Measurements from ENCODE around the gene ARHGAP15.

Gene ARHGAP15

GRCh38 chr2:143394062-143394461 lies 264.8 kb downstream of the ARHGAP15 start:
- Histone ChIP-seq H3K9me2 (replicated peaks; ENCODE audit: insufficient read depth, low read length) (no peaks in the 10 kb centered on the region), H3K36me3 (ENCODE audit: low read length) (no peaks in the 10 kb centered on the region)

GRCh38 chr2:143397884-143398614 lies 268.8 kb downstream of the ARHGAP15 start:
- TF ChIP-seq CTCF (IDR thresholded peaks at IDR 0.05; ENCODE audit: insufficient read depth, low read length, poor library complexity, severe bottlenecking) (no peak), EZH2phosphoT487 (conservative IDR thresholded peaks at IDR 0.05; ENCODE audit: low read length) (no peak)
- no peaks in the 10 kb centered on the region for H3K79me2 ChIP-seq (ENCODE audit: insufficient read depth, low read length)
- no peak overlapping the region for H3K4me2 ChIP-seq (ENCODE audit: low read depth, low read length, poor library complexity, severe bottlenecking)
- H3K9me2 ChIP-seq (replicated peaks; ENCODE audit: insufficient read depth, low read length), result no peaks in the 10 kb centered on the region
- 0 out of 2 replicates have a peak, but pooled peaks cover 3% of the 10 kb centered on the region for H4K20me1 ChIP-seq (ENCODE audit: low read depth, low read length)
- no peak overlapping the region for H3K9ac ChIP-seq (ENCODE audit: low read length)
- H2AFZ ChIP-seq (ENCODE audit: low read depth, low read length, severe bottlenecking), result no peak overlapping the region
- no peaks in the 10 kb centered on the region for H3K9me3 ChIP-seq (ENCODE audit: insufficient read depth, low read length)
- H3K4me3 ChIP-seq (ENCODE audit: insufficient read depth, low read length, poor library complexity, severe bottlenecking), result no peak overlapping the region
- H3K36me3 ChIP-seq (ENCODE audit: low read length), result no peaks in the 10 kb centered on the region
- no peaks in the 10 kb centered on the region for H3K27me3 ChIP-seq (ENCODE audit: low read length)
- no peak overlapping the region for H3K27ac ChIP-seq (ENCODE audit: low read depth, low read length)
- no peaks in the 10 kb centered on the region for H3F3A ChIP-seq (ENCODE audit: insufficient read depth)

More at GRCh38 chr2:143394062-143394461, 264.8 kb downstream of the ARHGAP15 start:
- no peak overlapping the region for H2AFZ ChIP-seq (ENCODE audit: low read depth, low read length, severe bottlenecking)
- H3K9me3 ChIP-seq (ENCODE audit: insufficient read depth, low read length), result no peaks in the 10 kb centered on the region
- H3K9ac ChIP-seq (ENCODE audit: low read length), result no peak overlapping the region
- no peaks in the 10 kb centered on the region for H3K79me2 ChIP-seq (ENCODE audit: insufficient read depth, low read length)
- no peaks in the 10 kb centered on the region for H3F3A ChIP-seq (ENCODE audit: insufficient read depth)
- no peak overlapping the region for H3K27ac ChIP-seq (ENCODE audit: low read depth, low read length)
- TF ChIP-seq CTCF (IDR thresholded peaks at IDR 0.05; ENCODE audit: insufficient read depth, low read length, poor library complexity, severe bottlenecking) (no peak), EZH2phosphoT487 (conservative IDR thresholded peaks at IDR 0.05; ENCODE audit: low read length) (no peak)
- no peak overlapping the region for H3K4me2 ChIP-seq (ENCODE audit: low read depth, low read length, poor library complexity, severe bottlenecking)
- H4K20me1 ChIP-seq (ENCODE audit: low read depth, low read length), result 0 out of 2 replicates have a peak, but pooled peaks cover 3% of the 10 kb centered on the region
- no peaks in the 10 kb centered on the region for H3K27me3 ChIP-seq (ENCODE audit: low read length)
- no peak overlapping the region for H3K4me3 ChIP-seq (ENCODE audit: insufficient read depth, low read length, poor library complexity, severe bottlenecking)

GRCh38 chr2:143398781-143399180 lies 269.6 kb downstream of the ARHGAP15 start:
- no peak overlapping the region for H3K9ac ChIP-seq (ENCODE audit: low read length)
- H3K9me2 ChIP-seq (replicated peaks; ENCODE audit: insufficient read depth, low read length), result no peaks in the 10 kb centered on the region
- H3K27me3 ChIP-seq (ENCODE audit: low read length), result no peaks in the 10 kb centered on the region
- H3K79me2 ChIP-seq (ENCODE audit: insufficient read depth, low read length), result no peaks in the 10 kb centered on the region
- H4K20me1 ChIP-seq (ENCODE audit: low read depth, low read length), result 0 out of 2 replicates have a peak, but pooled peaks cover 3% of the 10 kb centered on the region
- H3K27ac ChIP-seq (ENCODE audit: low read depth, low read length), result no peak overlapping the region
- H3K36me3 ChIP-seq (ENCODE audit: low read length), result no peaks in the 10 kb centered on the region
- H3K4me3 ChIP-seq (ENCODE audit: insufficient read depth, low read length, poor library complexity, severe bottlenecking), result no peak overlapping the region
- H3F3A ChIP-seq (ENCODE audit: insufficient read depth), result no peaks in the 10 kb centered on the region
- TF ChIP-seq CTCF (IDR thresholded peaks at IDR 0.05; ENCODE audit: insufficient read depth, low read length, poor library complexity, severe bottlenecking), result no peak
- no peaks in the 10 kb centered on the region for H3K9me3 ChIP-seq (ENCODE audit: insufficient read depth, low read length)
- no peak overlapping the region for H3K4me2 ChIP-seq (ENCODE audit: low read depth, low read length, poor library complexity, severe bottlenecking)
- H2AFZ ChIP-seq (ENCODE audit: low read depth, low read length, severe bottlenecking), result no peak overlapping the region

Measured in SU-DHL-6 (cell line).